ENCODE measurements around the gene MAP2K4. TPM values are rescaled to one million over a fixed set of nuclear protein-coding genes. Genes with fewer than 3 reads are reported as not detected.
A peak's percentile ranks its signal among the peaks of the same experiment; 100 is the strongest.
"Not testable (repeated sequence)": the region's sequence is repeated elsewhere in the genome, so short reads cannot be mapped to it uniquely, and the experiment has no call there.

MAP2K4 gene
- total RNA-seq (10 to 100 TPM; 24.0 to 42.7 (median 33.4) TPM), polyA plus RNA-seq (10 to 100 TPM in 1 of 2 donors, 1 to 10 TPM in 1; 7.2 to 14.8 TPM)
- long read RNA-seq, donor 1, transcript MAP2K4-201 (11 exons, 3,826 nt), result major isoform, 18 of 31 reads
- long read RNA-seq, donor 1, partial matches to known transcripts, result 3 of 31 reads
- long read RNA-seq, donor 1, other reads (novel, unspliced or antisense), result 5 of 31 reads
- long read RNA-seq, donor 2, transcript MAP2K4-201 (11 exons, 3,826 nt), result major isoform, 22 of 34 reads
- long read RNA-seq, donor 2, partial matches to known transcripts, result 1 of 34 reads
- long read RNA-seq, donor 2, other reads (novel, unspliced or antisense), result 7 of 34 reads
- long read RNA-seq, donor 3, partial matches to known transcripts, result 1 of 8 reads
- long read RNA-seq, donor 3, other reads (novel, unspliced or antisense), result 3 of 8 reads

DNA sequence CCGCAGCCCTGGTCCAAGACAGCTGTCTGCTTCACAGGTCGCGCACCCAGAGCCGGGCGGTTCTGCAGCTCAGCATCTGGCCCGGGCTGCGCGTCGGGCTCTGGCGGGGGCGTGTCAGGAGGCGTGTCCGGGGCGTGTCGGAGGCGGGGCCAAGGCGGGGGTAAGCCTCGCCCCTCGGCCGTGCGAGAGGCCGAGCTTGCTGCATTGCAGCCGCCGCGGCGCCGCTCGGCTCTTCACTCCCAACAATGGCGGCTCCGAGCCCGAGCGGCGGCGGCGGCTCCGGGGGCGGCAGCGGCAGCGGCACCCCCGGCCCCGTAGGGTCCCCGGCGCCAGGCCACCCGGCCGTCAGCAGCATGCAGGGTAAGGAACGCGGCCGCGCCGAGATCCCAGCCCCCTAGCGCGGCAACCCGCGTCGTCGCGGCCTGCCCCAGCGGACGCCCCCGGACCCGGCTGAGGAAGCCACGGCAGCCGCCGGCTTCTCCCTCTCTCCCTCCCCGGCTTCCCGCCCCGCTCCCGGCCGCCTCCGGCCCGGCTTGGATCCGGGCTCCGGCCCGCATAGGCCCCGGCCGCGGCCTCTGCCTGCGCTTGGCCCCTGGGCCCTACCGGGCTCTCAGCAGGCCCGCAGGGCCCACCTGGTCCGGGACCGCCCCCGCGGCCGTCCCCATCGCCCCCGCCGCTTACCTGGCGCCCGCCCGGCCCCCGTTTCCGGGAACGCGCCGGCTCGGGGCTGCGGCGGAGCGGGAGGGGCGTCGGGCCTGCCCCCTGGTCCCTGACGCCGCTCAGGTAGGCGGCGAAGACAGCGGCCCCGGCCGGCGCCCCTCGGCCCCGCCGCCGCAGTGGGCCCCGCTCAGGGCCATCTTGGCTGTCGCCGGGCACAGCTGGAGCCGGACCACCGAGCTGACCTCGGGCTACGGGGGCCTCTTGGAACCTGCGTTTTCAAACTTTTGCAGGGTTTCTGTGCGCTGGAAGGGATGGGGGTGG is at the start of gene MAP2K4:
MAP2K4 (plus strand) TSS at position 236 of the 981 bp plus-strand sequence; CDS start at position 246, 10 bp downstream.
- Histone ChIP-seq H3K4me3 (peak within 1 kb of the TSS; percentile 67 to 97 (median 83)), H3K4me1 (peaks cover 5 to 48% (median 33%) of the 10 kb centered on the region in 9 donors), H3K27me3 (no peaks in the 10 kb centered on the region), H3K27ac (peak within 1 kb of the TSS; percentile 83 to 95 (median 93)), H3K9me3 (no peaks in the 10 kb centered on the region), H3K36me3 (peaks cover 0 to 4% (median 0%) of the 10 kb centered on the region in 9 donors)
- DNase-seq (peak; percentile 93 to 96), ATAC-seq (peak; percentile 100)
- TF ChIP-seq, protein P1, sequence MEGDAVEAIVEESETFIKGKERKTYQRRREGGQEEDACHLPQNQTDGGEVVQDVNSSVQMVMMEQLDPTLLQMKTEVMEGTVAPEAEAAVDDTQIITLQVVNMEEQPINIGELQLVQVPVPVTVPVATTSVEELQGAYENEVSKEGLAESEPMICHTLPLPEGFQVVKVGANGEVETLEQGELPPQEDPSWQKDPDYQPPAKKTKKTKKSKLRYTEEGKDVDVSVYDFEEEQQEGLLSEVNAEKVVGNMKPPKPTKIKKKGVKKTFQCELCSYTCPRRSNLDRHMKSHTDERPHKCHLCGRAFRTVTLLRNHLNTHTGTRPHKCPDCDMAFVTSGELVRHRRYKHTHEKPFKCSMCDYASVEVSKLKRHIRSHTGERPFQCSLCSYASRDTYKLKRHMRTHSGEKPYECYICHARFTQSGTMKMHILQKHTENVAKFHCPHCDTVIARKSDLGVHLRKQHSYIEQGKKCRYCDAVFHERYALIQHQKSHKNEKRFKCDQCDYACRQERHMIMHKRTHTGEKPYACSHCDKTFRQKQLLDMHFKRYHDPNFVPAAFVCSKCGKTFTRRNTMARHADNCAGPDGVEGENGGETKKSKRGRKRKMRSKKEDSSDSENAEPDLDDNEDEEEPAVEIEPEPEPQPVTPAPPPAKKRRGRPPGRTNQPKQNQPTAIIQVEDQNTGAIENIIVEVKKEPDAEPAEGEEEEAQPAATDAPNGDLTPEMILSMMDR (IDR thresholded peaks at IDR 0.05), result no peak
- intact Hi-C loops (cut with DNase I), result no loop called here
- 1% methylated on average over 120 to 123 of the region's 123 CpGs for WGBS, 2 donors

DNA sequence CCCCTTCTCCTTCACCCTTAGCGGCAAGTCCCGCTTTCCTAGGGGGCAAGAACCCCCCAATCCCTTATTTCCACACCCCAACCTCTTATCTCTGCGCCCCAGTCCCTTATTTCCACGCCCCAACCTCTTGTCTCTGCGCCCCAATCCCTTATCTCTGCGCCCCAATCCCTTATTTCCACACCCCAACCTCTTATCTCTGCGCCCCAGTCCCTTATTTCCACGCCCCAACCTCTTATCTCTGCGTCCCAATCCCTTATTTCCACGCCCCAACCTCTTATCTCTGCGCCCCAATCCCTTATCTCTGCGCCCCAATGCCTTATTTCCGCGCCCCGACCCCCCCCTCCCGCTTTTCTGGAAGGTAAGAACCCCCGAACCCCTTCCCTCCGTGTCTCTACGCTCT is 47.9 kb upstream of the MAP2K4 start:
- ATAC-seq; H3K4me1 ChIP-seq; intact Hi-C loops (cut with DNase I); DNase-seq; H3K4me3 ChIP-seq; H3K27ac ChIP-seq; H3K27me3 ChIP-seq: not testable (repeated sequence)
- Histone ChIP-seq H3K36me3 (peaks cover 0 to 11% (median 5%) of the 10 kb centered on the region in 9 donors), H3K9me3 (peaks cover 0 to 12% (median 5%) of the 10 kb centered on the region in 11 donors)
- 94 to 95% methylated on average over 19 of the region's 19 CpGs for WGBS, 2 donors

DNA sequence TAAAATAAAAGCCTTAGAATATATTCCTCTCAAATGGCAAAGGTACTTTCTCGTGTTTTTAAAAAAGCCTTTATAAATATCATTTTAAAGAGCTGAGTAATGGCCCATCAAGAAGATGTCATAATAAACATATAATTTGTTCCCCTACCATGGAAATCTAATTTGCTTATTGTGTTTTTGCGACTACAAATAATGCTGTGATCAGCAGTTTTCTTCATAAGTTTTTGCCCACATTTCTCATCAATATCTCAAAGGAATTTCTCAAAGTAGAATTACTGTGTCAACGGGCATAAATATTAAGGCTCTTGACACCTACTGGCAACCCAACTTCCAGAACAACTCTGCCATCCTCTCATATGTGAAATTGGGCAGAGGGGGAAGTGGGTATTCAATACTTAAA is 40.9 kb upstream of the MAP2K4 start:
- peaks cover 0 to 73% (median 25%) of the 10 kb centered on the region in 9 donors for H3K36me3 ChIP-seq
- WGBS, 2 donors, result 94 to 97% methylated on average over 3 of the region's 3 CpGs
- H3K4me3 ChIP-seq, result no peak overlapping the region
- intact Hi-C loops (cut with DNase I), result loop anchor here in 2 of 10 donors (10.0 kb wide), 1 partner anchor 1105 kb away; no protein-coding TSS in a partner anchor
- no peaks in the 10 kb centered on the region for H3K4me1 ChIP-seq
- no peaks in the 10 kb centered on the region for H3K9me3 ChIP-seq
- ATAC-seq, result no peak
- no peak for DNase-seq
- TF ChIP-seq, protein P1 (IDR thresholded peaks at IDR 0.05), result no peak
- H3K27ac ChIP-seq, result no peak overlapping the region
- no peaks in the 10 kb centered on the region for H3K27me3 ChIP-seq

DNA sequence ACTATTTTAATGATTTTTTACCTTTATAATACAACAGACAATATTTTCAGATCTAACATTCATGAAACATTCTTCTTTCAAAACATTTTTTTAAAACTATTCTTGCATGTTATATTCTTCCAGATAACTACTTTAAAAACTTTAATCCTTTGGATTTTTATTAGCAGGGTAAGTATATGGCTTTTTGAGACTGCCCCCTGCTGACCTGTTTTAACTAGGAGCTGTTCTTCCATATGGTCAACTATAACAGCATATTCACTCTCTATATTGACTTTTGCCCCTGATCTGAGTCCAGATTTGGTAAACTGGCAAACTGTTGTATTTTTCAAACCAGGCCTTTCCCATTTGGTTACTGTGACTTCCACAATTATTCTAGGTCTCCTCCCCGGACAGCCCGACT is 39.9 kb upstream of the MAP2K4 start:
- WGBS, 2 donors, result 70 to 100% methylated on average over 2 of the region's 2 CpGs
- TF ChIP-seq, protein P1 (IDR thresholded peaks at IDR 0.05), result peak in 3 of 9 donors; percentile 19 to 31 (median 25)
- Histone ChIP-seq H3K27me3 (no peaks in the 10 kb centered on the region), H3K4me3 (no peak overlapping the region), H3K27ac (no peak overlapping the region), H3K4me1 (peaks cover 0 to under 1% (median 0%) of the 10 kb centered on the region in 9 donors), H3K9me3 (no peaks in the 10 kb centered on the region), H3K36me3 (peaks cover 0 to 83% (median 32%) of the 10 kb centered on the region in 9 donors)
- intact Hi-C loops (cut with DNase I), result loop anchor here in 2 of 10 donors (10.0 kb wide), 1 partner anchor 1106 kb away; no protein-coding TSS in a partner anchor
- DNase-seq (no peak), ATAC-seq (no peak)

Measured in heart right ventricle (tissue), 16 donors.